Fibroblast of skin of left quadriceps (primary cell): ENCODE results near the gene LONRF3.
A peak's percentile ranks its signal among the peaks of the same experiment; 100 is the strongest.

ENCODE experiments used
- DNase-seq, 2 experiments: peaks; one replicate each; pipeline ENCODE4 v3.0.0-alpha.2; 2013; ENCODE audit warnings: low read depth in 2 of 2

The LONRF3 gene

GRCh38 chrX:119036107-119037029 lies 62.0 kb downstream of the LONRF3 start:
- DNase-seq, result no peak

DNA sequence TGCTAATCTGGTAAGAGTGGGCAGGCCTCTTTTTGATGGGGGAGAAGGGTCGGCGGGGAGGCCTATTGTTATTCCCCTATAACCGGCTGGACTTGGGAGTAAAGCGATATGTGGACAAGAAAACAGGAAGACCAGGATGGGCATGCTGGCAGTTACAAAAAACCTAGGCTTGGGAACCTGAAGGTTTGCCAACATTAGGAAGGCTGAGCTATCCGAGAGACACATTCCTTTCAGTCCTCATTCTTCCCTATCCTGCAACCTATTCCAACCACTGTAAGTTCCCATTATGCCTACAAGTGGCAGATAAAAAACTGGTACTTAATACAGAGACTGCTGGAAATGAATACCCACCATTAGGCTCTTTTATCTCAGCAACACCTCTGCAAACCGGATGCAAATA lies 66.0 kb downstream of the LONRF3 start:
- no peak for DNase-seq

DNA sequence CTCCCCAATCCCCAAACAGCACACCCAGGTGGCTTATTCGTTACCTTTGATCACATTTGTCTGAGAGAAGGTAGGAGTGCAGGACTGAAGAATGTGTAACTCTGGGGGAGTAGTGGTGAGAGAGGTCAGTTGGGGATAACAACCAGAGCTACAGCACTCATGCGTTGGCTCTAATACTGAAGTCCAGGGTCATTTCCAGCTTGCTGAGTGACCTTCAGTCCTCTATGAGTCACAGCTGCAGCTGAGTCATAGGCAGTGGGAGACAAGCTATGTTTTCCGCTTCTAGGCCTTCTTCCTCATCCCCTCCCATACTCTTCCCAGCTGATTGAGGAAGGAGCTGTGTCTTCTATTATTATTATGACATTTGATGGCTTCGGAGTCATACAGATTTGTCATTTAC lies 66.8 kb downstream of the LONRF3 start:
- no peak for DNase-seq

DNA sequence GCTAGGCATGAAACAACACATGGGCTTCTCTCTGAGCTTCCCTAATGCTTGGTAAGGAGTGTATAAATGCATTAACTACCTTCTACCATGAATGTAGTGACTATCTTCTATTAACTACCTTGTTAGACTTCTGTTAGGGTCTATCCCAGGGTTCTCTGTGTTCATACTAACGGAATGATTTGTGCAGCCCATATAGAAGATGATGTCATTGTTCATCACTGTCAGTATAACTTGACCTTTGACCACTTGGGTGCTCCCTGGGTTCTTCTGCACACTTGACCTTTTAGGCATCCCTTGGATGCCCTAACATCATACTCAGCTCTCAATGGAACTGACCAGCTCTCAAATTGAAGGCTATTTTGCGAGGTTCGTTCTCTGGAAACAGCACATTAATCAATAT lies 67.6 kb downstream of the LONRF3 start:
- no peak for DNase-seq

GRCh38 chrX:119042996-119043395 lies 68.6 kb downstream of the LONRF3 start:
- no peak for DNase-seq

DNA sequence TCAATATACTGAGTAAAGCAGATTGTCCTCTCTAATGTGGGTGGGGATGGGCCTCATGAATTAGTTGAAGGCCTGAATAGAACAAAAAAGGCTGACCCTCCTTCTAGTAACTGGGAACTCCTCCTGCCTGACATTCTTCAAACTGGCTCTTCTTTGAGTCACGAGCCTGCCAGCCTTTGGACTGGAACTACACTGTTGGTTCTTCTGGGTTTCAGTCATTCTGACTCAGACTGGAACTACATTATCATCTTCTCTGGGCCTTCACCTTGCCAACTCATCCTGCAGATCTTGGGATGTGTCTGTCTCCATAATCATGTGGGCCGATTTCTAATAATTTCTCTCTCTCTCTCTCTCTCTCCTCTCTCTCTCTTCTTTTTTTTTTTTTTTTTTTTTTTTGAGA lies 71.5 kb downstream of the LONRF3 start:
- no peak for DNase-seq

DNA sequence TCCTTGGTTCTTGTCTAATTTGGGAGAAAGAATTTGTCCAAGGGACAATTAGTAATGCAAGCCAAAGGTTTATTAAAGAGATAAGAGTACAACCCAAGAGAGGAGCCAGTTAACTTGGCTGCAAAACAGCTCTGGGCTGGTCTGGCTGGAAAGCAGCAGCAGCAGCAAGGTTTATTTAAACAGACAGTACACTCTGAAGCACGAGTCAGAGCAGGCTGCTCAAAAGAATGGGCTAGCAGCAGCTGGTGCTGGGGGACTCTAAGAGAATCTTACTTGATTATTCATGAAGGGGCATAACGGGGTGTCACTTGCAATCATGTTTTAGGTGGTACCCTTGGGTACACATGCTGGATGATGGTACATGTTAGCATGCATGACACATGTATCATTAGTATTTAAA lies 81.3 kb downstream of the LONRF3 start:
- DNase-seq, result no peak

DNA sequence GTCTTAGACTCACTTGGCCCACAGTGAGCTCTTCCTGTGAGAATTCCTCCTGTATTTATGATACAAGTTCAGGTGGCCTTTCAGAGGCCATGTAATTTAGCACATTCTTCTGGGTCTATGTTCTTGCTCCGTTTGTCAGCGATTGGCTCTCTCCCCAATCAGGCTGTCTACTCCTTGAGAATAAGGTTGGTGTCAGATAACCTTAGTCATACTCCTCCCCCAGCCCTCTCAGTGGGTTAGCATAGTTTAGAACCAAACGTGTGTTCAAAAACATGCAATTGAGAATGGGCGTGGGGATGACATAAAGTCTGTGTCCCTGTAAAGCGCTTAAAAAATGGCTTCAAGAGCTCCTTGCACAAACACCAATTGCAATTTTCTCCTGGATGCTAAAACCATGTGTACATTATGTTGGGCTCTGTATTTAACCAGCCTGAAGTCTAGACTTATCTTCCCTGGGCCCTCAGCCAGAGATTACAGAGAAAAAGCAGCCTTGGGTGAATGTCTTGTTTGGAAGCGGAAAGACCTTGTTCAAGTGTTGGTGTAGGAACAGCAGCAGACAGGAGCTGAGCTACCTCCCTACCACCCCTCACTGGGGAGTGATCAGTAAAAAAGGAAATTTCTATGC lies 88.4 kb downstream of the LONRF3 start:
- no peak for DNase-seq

DNA sequence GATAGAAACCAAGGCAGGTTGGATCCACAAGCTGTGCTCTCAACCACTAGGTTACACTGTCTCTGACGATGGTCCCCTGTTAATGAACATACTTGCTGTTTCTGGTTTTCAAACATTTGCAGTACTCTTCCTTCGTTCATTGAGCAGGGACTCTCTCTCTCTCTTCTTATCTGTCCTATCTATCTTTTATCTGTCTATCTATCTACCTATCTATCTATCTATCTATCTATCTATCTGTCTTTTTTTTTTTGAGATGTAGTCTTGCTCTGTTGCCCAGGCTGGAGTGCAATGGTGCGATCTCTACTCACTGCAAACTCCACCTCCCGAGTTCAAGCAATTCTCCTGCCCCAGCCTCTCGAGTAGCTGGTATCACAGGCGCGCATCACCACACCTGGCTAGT lies 89.0 kb downstream of the LONRF3 start:
- no peak for DNase-seq

DNA sequence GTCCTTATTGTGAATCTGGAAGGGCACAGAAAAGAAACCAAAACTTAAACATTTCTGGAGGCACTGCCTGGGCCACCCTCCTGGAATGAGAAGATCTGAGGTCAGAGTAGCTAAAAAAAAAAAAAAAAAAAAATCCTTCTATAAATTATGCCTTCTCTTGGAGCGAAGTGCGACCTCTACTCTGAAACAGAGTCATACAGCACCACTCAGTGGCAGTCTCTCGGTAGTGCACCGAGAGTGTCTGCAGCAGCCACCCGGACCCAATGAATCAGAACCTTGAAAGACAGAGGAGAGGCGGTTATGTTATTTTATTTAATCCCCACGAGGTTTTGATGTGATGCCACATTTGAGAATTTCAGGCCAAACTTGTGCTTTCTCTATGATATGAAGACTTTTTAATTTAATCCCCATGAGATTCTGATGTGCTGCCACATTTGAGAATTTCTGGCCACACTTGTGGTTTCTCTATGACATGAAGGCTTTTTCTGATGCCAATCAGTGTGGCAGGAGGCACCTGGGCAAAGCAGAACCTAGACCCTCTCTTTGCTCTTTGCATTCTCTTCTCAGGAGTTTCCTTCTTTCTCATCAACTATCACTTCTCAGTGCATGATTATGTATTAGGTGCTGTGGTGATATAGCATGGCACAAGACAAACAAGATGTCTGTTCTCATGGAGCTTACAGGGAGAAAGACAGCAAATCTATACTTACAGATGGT lies 92.8 kb downstream of the LONRF3 start:
- DNase-seq, result peak; percentile 4 to 10
